Measurements from ENCODE around the gene TGIF2.

Gene TGIF2

DNA sequence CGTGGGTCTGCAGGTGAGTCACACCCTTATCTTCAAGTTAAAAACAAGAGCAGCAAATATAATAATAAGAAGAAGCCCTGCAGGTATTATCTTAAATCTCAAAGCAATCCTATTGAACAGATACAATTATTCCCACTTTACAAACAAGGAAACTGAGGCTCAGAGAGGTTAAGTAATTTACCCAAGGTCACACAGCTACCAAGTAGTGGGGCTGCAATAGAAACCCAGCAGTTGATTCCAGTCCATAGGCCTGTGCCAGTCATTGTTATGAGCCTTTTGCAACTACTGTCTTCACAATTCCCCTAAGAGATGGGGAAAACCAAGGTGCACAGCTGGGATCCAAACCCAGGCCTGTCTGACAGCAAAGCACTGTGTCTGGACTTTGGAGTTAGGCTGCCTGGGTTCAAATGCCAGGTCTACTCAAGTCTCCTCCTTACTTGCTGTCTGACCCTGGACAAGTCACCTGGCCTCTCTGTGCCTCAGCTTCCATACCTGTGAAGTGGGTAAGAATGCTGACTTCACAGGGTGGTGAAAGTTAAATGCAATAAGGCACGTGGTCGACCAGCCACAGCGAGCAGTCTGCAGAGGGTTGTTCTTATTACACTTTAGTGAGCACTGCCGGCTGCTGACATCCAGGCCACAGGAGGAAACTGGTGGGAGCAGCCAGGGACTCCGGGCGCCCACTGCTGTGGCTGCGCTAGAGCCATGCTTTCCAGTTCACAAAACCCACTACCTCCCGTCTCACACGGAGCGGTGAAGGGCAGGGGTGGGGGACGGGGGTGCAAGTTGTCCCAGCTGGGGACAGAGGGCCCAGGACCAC, 26.0 kb upstream of the TGIF2 start:
- no peaks in the 10 kb centered on the region for H3K79me2 ChIP-seq (ENCODE audit: low read length)

DNA sequence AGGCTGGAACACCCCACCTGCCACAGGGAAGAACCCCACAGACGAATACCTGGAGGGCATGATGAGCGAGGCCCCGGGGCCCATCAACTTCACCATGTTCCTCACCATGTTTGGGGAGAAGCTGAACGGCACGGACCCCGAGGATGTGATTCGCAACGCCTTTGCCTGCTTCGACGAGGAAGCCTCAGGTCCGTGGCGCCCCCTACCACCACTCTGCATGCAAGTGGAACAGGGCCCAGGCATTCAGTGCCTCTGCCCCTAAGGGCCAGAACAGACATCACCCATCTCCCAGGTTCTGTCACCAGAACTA, 25.4 kb upstream of the TGIF2 start:
- Histone ChIP-seq H3K4me3 (ENCODE audit: low read length) (no peak overlapping the region), H3F3A (ENCODE audit: insufficient read depth, low read length) (no peaks in the 10 kb centered on the region), H3K36me3 (replicated peaks; ENCODE audit: insufficient read depth, low read length) (no peaks in the 10 kb centered on the region), H4K20me1 (ENCODE audit: insufficient read depth, low read length) (no peaks in the 10 kb centered on the region), H3K9ac (ENCODE audit: low read length) (no peak overlapping the region), H3K9me2 (replicated peaks; ENCODE audit: insufficient read depth, low read length) (no peaks in the 10 kb centered on the region), H3K27me3 (replicated peaks; ENCODE audit: insufficient read depth, low read length) (no peaks in the 10 kb centered on the region), H3K4me2 (ENCODE audit: low read depth, low read length) (no peak overlapping the region), H2AFZ (ENCODE audit: low read length) (no peak overlapping the region), H3K79me2 (ENCODE audit: low read length) (no peaks in the 10 kb centered on the region), H3K4me1 (ENCODE audit: low read length) (no peaks in the 10 kb centered on the region), H3K9me3 (replicated peaks; ENCODE audit: insufficient read depth, low read length) (no peaks in the 10 kb centered on the region), H3K27ac (ENCODE audit: low read length) (no peak overlapping the region)
- no peak for DNase-seq
- TF ChIP-seq, protein P1, sequence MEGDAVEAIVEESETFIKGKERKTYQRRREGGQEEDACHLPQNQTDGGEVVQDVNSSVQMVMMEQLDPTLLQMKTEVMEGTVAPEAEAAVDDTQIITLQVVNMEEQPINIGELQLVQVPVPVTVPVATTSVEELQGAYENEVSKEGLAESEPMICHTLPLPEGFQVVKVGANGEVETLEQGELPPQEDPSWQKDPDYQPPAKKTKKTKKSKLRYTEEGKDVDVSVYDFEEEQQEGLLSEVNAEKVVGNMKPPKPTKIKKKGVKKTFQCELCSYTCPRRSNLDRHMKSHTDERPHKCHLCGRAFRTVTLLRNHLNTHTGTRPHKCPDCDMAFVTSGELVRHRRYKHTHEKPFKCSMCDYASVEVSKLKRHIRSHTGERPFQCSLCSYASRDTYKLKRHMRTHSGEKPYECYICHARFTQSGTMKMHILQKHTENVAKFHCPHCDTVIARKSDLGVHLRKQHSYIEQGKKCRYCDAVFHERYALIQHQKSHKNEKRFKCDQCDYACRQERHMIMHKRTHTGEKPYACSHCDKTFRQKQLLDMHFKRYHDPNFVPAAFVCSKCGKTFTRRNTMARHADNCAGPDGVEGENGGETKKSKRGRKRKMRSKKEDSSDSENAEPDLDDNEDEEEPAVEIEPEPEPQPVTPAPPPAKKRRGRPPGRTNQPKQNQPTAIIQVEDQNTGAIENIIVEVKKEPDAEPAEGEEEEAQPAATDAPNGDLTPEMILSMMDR (IDR thresholded peaks at IDR 0.05; ENCODE audit: low read length), result no peak
- TF ChIP-seq EZH2phosphoT487 (IDR thresholded peaks at IDR 0.05; ENCODE audit: low read length), result no peak
- TF ChIP-seq EZH2 (optimal IDR thresholded peaks at IDR 0.05; ENCODE audit: low read depth, low read length), result no peak

More for the DNA sequence above, 26.0 kb upstream of the TGIF2 start:
- Histone ChIP-seq H3K4me3 (ENCODE audit: low read length) (no peak overlapping the region), H3K9me2 (replicated peaks; ENCODE audit: insufficient read depth, low read length) (no peaks in the 10 kb centered on the region), H3K4me2 (ENCODE audit: low read depth, low read length) (no peak overlapping the region), H3K9ac (ENCODE audit: low read length) (no peak overlapping the region), H4K20me1 (ENCODE audit: insufficient read depth, low read length) (no peaks in the 10 kb centered on the region), H3F3A (ENCODE audit: insufficient read depth, low read length) (no peaks in the 10 kb centered on the region), H3K27ac (ENCODE audit: low read length) (no peak overlapping the region), H3K27me3 (replicated peaks; ENCODE audit: insufficient read depth, low read length) (no peaks in the 10 kb centered on the region), H2AFZ (ENCODE audit: low read length) (no peak overlapping the region), H3K9me3 (replicated peaks; ENCODE audit: insufficient read depth, low read length) (no peaks in the 10 kb centered on the region), H3K36me3 (replicated peaks; ENCODE audit: insufficient read depth, low read length) (no peaks in the 10 kb centered on the region), H3K4me1 (ENCODE audit: low read length) (no peaks in the 10 kb centered on the region)
- no peak for DNase-seq
- TF ChIP-seq EZH2phosphoT487 (IDR thresholded peaks at IDR 0.05; ENCODE audit: low read length), result no peak
- no peak for TF ChIP-seq EZH2 (optimal IDR thresholded peaks at IDR 0.05; ENCODE audit: low read depth, low read length)
- TF ChIP-seq, protein P1 (IDR thresholded peaks at IDR 0.05; ENCODE audit: low read length), result no peak

DNA sequence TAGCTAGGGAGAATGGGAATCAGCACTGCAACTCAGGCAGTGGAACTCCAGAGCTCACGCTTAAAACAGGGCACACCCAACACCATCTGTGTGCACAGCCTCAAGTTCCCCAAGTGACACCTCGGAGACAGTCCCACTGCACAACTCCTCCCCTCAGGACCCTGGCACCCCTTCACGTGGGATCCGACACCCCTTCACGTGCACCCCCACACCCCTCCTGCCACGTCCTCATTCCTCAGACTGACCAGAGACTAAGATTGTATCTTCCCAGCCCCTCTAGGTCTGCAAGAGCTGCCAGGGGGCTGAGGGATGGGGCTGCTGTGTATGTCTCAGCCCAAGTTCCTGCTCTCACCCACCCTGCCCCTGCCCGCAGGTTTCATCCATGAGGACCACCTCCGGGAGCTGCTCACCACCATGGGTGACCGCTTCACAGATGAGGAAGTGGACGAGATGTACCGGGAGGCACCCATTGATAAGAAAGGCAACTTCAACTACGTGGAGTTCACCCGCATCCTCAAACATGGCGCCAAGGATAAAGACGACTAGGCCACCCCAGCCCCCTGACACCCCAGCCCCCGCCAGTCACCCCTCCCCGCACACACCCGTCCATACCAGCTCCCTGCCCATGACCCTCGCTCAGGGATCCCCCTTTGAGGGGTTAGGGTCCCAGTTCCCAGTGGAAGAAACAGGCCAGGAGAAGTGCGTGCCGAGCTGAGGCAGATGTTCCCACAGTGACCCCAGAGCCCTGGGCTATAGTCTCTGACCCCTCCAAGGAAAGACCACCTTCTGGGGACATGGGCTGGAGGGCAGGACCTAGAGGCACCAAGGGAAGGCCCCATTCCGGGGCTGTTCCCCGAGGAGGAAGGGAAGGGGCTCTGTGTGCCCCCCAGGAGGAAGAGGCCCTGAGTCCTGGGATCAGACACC, 24.4 kb upstream of the TGIF2 start:
- no peak overlapping the region for H2AFZ ChIP-seq (ENCODE audit: low read length)
- H3K79me2 ChIP-seq (ENCODE audit: low read length), result no peaks in the 10 kb centered on the region
- H4K20me1 ChIP-seq (ENCODE audit: insufficient read depth, low read length), result no peaks in the 10 kb centered on the region
- TF ChIP-seq EZH2 (optimal IDR thresholded peaks at IDR 0.05; ENCODE audit: low read depth, low read length), result no peak
- TF ChIP-seq, protein P1 (IDR thresholded peaks at IDR 0.05; ENCODE audit: low read length), result no peak
- no peaks in the 10 kb centered on the region for H3K36me3 ChIP-seq (replicated peaks; ENCODE audit: insufficient read depth, low read length)
- H3K27ac ChIP-seq (ENCODE audit: low read length), result no peak overlapping the region
- H3F3A ChIP-seq (ENCODE audit: insufficient read depth, low read length), result no peaks in the 10 kb centered on the region
- H3K9ac ChIP-seq (ENCODE audit: low read length), result no peak overlapping the region
- no peaks in the 10 kb centered on the region for H3K9me3 ChIP-seq (replicated peaks; ENCODE audit: insufficient read depth, low read length)
- no peaks in the 10 kb centered on the region for H3K4me1 ChIP-seq (ENCODE audit: low read length)
- H3K27me3 ChIP-seq (replicated peaks; ENCODE audit: insufficient read depth, low read length), result no peaks in the 10 kb centered on the region
- no peak overlapping the region for H3K4me3 ChIP-seq (ENCODE audit: low read length)
- no peak for DNase-seq
- no peaks in the 10 kb centered on the region for H3K9me2 ChIP-seq (replicated peaks; ENCODE audit: insufficient read depth, low read length)
- no peak overlapping the region for H3K4me2 ChIP-seq (ENCODE audit: low read depth, low read length)

All from MM.1S (cell line).